Suprapubic skin (tissue), 4 donors: Measurements from ENCODE around the gene BICC1. TPM values are rescaled to one million over a fixed set of nuclear protein-coding genes. Genes with fewer than 3 reads are reported as not detected.

ENCODE experiments used
- DNase-seq, 2 donors: peaks; one replicate each; pipeline ENCODE4 v3.0.0-alpha.2; 2019; ENCODE audit warnings: low spot score in 2 of 2
- H3K27ac ChIP-seq: fragments of 200-600 bp; sonication (generic); one replicate; pipeline ENCODE4 v1.5.1; 2019
- H3K27me3 ChIP-seq: fragments of 200-600 bp; sonication (generic); one replicate; pipeline ENCODE4 v1.5.1; 2019
- H3K36me3 ChIP-seq: fragments of 200-600 bp; sonication (generic); one replicate; pipeline ENCODE4 v1.5.1; 2019
- H3K4me1 ChIP-seq: fragments of 200-600 bp; sonication (generic); one replicate; pipeline ENCODE4 v1.5.1; 2019
- H3K4me3 ChIP-seq: fragments of 200-600 bp; sonication (generic); one replicate; pipeline ENCODE4 v1.5.1; 2019; ENCODE audit warnings: mild to moderate bottlenecking
- H3K9me3 ChIP-seq: fragments of 200-600 bp; sonication (generic); one replicate; pipeline ENCODE4 v1.5.1; 2019
- EP300 ChIP-seq: sonication (generic); formaldehyde crosslinking; IDR thresholded peaks from one replicate; pipeline ENCODE4 v1.6.1; 2017; ENCODE audit warnings: antibody characterized with exemption
- POLR2A ChIP-seq, 2 donors: fragments of 450-650 bp; IDR thresholded peaks; one replicate each; pipeline ENCODE4 v1.6.1; 2017; ENCODE audit warnings: antibody characterized with exemption in 2 of 2, mild to moderate bottlenecking in 2 of 2, moderate library complexity in 2 of 2
- POLR2AphosphoS5 ChIP-seq, 3 donors: sonication (generic); formaldehyde crosslinking; IDR thresholded peaks; one replicate each; pipeline ENCODE4 v1.6.1; 2017; ENCODE audit warnings: antibody characterized with exemption in 3 of 3
- WGBS: methylation state at CpG from one replicate; pipeline ENCODE4 v1.1.5; 2018; 5-methylcytosine and 5-hydroxymethylcytosine counted together
- total RNA-seq, 4 donors: library from RNA; depleted of rRNA; stranded (reverse); fragments of >200 nt; gene quantifications; one replicate each; pipeline ENCODE4 v1.1.0, GENCODE V29; 2016
- TF ChIP-seq, protein P1 (sequence below), 2 donors: fragments of 200-600 bp in 1 of 2; fragments of 450-650 bp in 1 of 2; sonication (generic) in 1 of 2; IDR thresholded peaks; one replicate each; pipeline ENCODE4 v1.5.1; 2016 to 2019; ENCODE audit warnings: antibody characterized with exemption in 2 of 2, mild to moderate bottlenecking in 1 of 2, moderate library complexity in 1 of 2

Gene BICC1
- total RNA-seq, 4 donors from 2014 or later = 2.4 to 6.9 (median 3.5) TPM

GRCh38 chr10:58599927-58600553 is 87.4 kb downstream of the BICC1 start:
- H3K9me3 ChIP-seq = no peaks in the 10 kb centered on the region
- no peak overlapping the region for H3K27ac ChIP-seq
- H3K4me1 ChIP-seq = no peaks in the 10 kb centered on the region
- TF ChIP-seq POLR2A (IDR thresholded peaks at IDR 0.05) (no peak), POLR2AphosphoS5 (IDR thresholded peaks at IDR 0.05) (no peak), EP300 (no peak)
- TF ChIP-seq, protein P1, sequence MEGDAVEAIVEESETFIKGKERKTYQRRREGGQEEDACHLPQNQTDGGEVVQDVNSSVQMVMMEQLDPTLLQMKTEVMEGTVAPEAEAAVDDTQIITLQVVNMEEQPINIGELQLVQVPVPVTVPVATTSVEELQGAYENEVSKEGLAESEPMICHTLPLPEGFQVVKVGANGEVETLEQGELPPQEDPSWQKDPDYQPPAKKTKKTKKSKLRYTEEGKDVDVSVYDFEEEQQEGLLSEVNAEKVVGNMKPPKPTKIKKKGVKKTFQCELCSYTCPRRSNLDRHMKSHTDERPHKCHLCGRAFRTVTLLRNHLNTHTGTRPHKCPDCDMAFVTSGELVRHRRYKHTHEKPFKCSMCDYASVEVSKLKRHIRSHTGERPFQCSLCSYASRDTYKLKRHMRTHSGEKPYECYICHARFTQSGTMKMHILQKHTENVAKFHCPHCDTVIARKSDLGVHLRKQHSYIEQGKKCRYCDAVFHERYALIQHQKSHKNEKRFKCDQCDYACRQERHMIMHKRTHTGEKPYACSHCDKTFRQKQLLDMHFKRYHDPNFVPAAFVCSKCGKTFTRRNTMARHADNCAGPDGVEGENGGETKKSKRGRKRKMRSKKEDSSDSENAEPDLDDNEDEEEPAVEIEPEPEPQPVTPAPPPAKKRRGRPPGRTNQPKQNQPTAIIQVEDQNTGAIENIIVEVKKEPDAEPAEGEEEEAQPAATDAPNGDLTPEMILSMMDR (IDR thresholded peaks at IDR 0.05) = no peak
- no peak overlapping the region for H3K4me3 ChIP-seq
- 84% methylated on average over 7 of the region's 7 CpGs for WGBS
- no peaks in the 10 kb centered on the region for H3K36me3 ChIP-seq
- no peaks in the 10 kb centered on the region for H3K27me3 ChIP-seq
- no peak for DNase-seq

GRCh38 chr10:58608351-58608750 is 95.7 kb downstream of the BICC1 start:
- 62% methylated on average over 4 of the region's 4 CpGs for WGBS
- no peaks in the 10 kb centered on the region for H3K4me1 ChIP-seq
- H3K36me3 ChIP-seq = no peaks in the 10 kb centered on the region
- no peak for DNase-seq
- H3K27ac ChIP-seq = no peak overlapping the region
- H3K27me3 ChIP-seq = no peaks in the 10 kb centered on the region
- H3K4me3 ChIP-seq = no peak overlapping the region
- TF ChIP-seq POLR2AphosphoS5 (IDR thresholded peaks at IDR 0.05) (no peak), POLR2A (IDR thresholded peaks at IDR 0.05) (no peak), EP300 (no peak)
- TF ChIP-seq, protein P1 (IDR thresholded peaks at IDR 0.05) = no peak
- no peaks in the 10 kb centered on the region for H3K9me3 ChIP-seq

DNA sequence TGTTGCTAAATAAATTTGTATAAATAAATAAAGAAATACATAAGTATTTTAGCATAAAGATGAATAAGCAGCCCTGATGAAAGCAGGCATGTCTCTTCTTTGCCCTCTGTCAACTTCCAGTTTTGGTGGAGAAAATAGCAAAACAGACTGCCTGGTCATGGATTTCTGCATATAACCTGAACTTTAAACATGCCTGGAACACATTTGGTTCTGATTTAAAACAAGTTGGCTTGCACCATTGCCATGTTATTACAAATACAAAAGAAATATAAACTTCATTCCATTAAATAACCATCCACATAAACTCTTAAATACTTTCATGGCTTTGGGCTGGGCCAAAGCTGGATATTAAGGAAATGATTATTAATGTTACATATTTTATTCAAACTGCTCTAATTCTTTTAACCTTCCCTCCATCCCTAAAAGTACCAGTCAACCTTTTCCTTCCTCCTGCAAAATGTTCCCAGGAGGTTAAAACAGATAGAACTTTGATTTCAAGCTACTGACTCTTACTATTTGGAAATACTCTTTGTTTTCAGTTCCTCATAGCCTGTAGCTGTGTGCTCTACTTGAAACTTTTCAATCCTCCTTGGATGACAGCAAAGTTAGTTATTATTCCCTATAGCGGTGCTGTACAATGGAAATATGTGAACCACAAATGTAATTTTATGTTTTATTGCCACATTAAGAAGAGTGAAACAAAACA is 96.3 kb downstream of the BICC1 start:
- no peak overlapping the region for H3K27ac ChIP-seq
- DNase-seq = no peak
- no peaks in the 10 kb centered on the region for H3K9me3 ChIP-seq
- TF ChIP-seq EP300 = no peak
- TF ChIP-seq POLR2AphosphoS5 (IDR thresholded peaks at IDR 0.05) = no peak
- no peak for TF ChIP-seq POLR2A (IDR thresholded peaks at IDR 0.05)
- TF ChIP-seq, protein P1 (IDR thresholded peaks at IDR 0.05) = no peak
- no peaks in the 10 kb centered on the region for H3K4me1 ChIP-seq
- no peak overlapping the region for H3K4me3 ChIP-seq
- H3K27me3 ChIP-seq = no peaks in the 10 kb centered on the region
- 69% methylated on average over 1 of the region's 1 CpG for WGBS
- no peaks in the 10 kb centered on the region for H3K36me3 ChIP-seq

GRCh38 chr10:58609532-58610150 is 97.0 kb downstream of the BICC1 start:
- H3K36me3 ChIP-seq = no peaks in the 10 kb centered on the region
- no peak overlapping the region for H3K27ac ChIP-seq
- H3K9me3 ChIP-seq = no peaks in the 10 kb centered on the region
- TF ChIP-seq, protein P1 (IDR thresholded peaks at IDR 0.05) = no peak
- TF ChIP-seq POLR2AphosphoS5 (IDR thresholded peaks at IDR 0.05) (no peak), POLR2A (IDR thresholded peaks at IDR 0.05) (no peak), EP300 (no peak)
- no peaks in the 10 kb centered on the region for H3K4me1 ChIP-seq
- H3K4me3 ChIP-seq = no peak overlapping the region
- WGBS = 73% methylated on average over 6 of the region's 6 CpGs
- no peaks in the 10 kb centered on the region for H3K27me3 ChIP-seq
- no peak for DNase-seq
